H1 (cell line): ENCODE results near the gene FDXACB1. TPM values are rescaled to one million over a fixed set of nuclear protein-coding genes. Genes with fewer than 3 reads are reported as not detected.

Source experiments
- CTCF ChIA-PET: fragments of 300-600 bp; sonication (Branson Sonifier 250); formaldehyde crosslinking; loops from one replicate; lab custom pipeline; 2021; ENCODE audit not compliant: partially characterized antibody; lab: Charles Lee
- POLR2A ChIA-PET: fragments of 300-600 bp; sonication (Branson Sonifier 250); formaldehyde crosslinking; loops from one replicate; lab custom pipeline; 2021; ENCODE audit warnings: inconsistent platforms; ENCODE audit not compliant: partially characterized antibody; lab: Charles Lee
- DNase-seq, 2 experiments: peaks; one replicate each; pipeline versions ENCODE4 v3.0.0 to v3.0.0-alpha.2; 2010 to 2022; ENCODE audit warnings: low spot score in 2 of 2, low read depth in 1 of 2, mixed read lengths in 1 of 2
- FAIRE-seq: peaks from 2 replicates; lab custom pipeline; 2011; peaks lifted over from hg19 to GRCh38; lab: Jason Lieb, UNC
- H2AFZ ChIP-seq: 2 replicates; pipeline ENCODE4 v1.8.1; 2012; ENCODE audit warnings: low read length, inconsistent platforms
- H2AK5ac ChIP-seq: 2 replicates; pipeline ENCODE4 v1.6.1; 2013; ENCODE audit warnings: low read depth, low read length
- H2BK120ac ChIP-seq: replicated peaks from 2 replicates; pipeline ENCODE3; 2013; ENCODE audit warnings: low read depth, low read length, inconsistent platforms
- H2BK12ac ChIP-seq: 2 replicates; pipeline ENCODE4 v1.6.1; 2013; ENCODE audit warnings: low read depth, low read length
- H2BK15ac ChIP-seq: 2 replicates; pipeline ENCODE4 v1.6.1; 2013; ENCODE audit warnings: low read length
- H2BK20ac ChIP-seq: 2 replicates; pipeline ENCODE4 v1.6.1; 2013; ENCODE audit warnings: low read length
- H2BK5ac ChIP-seq: 2 replicates; pipeline ENCODE4 v1.6.1; 2013; ENCODE audit warnings: low read depth, low read length
- H3K14ac ChIP-seq: 2 replicates; pipeline ENCODE4 v1.6.1; 2013; ENCODE audit warnings: inconsistent platforms; ENCODE audit not compliant: insufficient read length
- H3K18ac ChIP-seq: 2 replicates; pipeline ENCODE4 v1.6.1; 2013; ENCODE audit warnings: low read length; ENCODE audit errors: extremely low read depth
- H3K23ac ChIP-seq: 2 replicates; pipeline ENCODE4 v1.6.1; 2013; ENCODE audit warnings: inconsistent platforms; ENCODE audit not compliant: insufficient read length
- H3K23me2 ChIP-seq: 2 replicates; pipeline ENCODE4 v1.6.1; 2013; ENCODE audit warnings: low read depth, low read length
- H3K27ac ChIP-seq: 2 replicates; pipeline ENCODE4 v1.6.1; 2011; ENCODE audit warnings: low read depth, low read length, inconsistent platforms
- H3K27me3 ChIP-seq, 4 experiments: replicated peaks in 1 of 4; 1 replicate in 1 of 4; 2 replicates in 3 of 4; pipeline versions ENCODE4 v1.6.1 to v1.8.1; 2011 to 2013; ENCODE audit warnings: low read length in 3 of 4, mild to moderate bottlenecking in 3 of 4, inconsistent platforms in 2 of 4, mixed read lengths in 2 of 4, moderate library complexity in 1 of 4; ENCODE audit not compliant: control insufficient read depth in 3 of 4, insufficient read depth in 3 of 4; ENCODE audit errors: extremely low read depth in 1 of 4
- H3K36me3 ChIP-seq, 4 experiments: 2 replicates each; pipeline versions ENCODE4 v1.6.1 to v1.8.1; 2011 to 2013; ENCODE audit warnings: mild to moderate bottlenecking in 4 of 4, low read length in 3 of 4, moderate library complexity in 2 of 4, control low read depth in 1 of 4, inconsistent platforms in 1 of 4; ENCODE audit not compliant: insufficient read depth in 4 of 4, control insufficient read depth in 2 of 4
- H3K4ac ChIP-seq: replicated peaks from 2 replicates; pipeline ENCODE3; 2013; ENCODE audit warnings: low read length, low read depth, mixed read lengths, inconsistent platforms; ENCODE audit not compliant: insufficient read length
- H3K4me1 ChIP-seq, 4 experiments: replicated peaks in 1 of 4; 1 replicate in 1 of 4; 2 replicates in 3 of 4; pipeline versions ENCODE4 v1.6.1 to v1.8.1; 2011 to 2013; ENCODE audit warnings: low read length in 3 of 4, inconsistent platforms in 2 of 4, mixed read lengths in 1 of 4; ENCODE audit not compliant: insufficient read depth in 4 of 4, control insufficient read depth in 3 of 4
- H3K4me2 ChIP-seq, 2 experiments: 2 replicates each; pipeline versions ENCODE4 v1.6.1 to v1.8.1; 2011 to 2013; ENCODE audit warnings: low read depth in 2 of 2, low read length in 2 of 2, control low read depth in 1 of 2, inconsistent platforms in 1 of 2, mild to moderate bottlenecking in 1 of 2; ENCODE audit not compliant: insufficient read depth in 1 of 2
- H3K4me3 ChIP-seq, 4 experiments: fragments of 200-600, 300-600 bp in 1 of 4; sonication (generic), shearing (Covaris generic), sonication (Bioruptor Twin) in 1 of 4; 2 replicates each; pipeline versions ENCODE4 v1.5.1 to v1.8.1; 2011 to 2016; ENCODE audit warnings: low read length in 4 of 4, low read depth in 3 of 4, control low read depth in 2 of 4, inconsistent platforms in 2 of 4, mild to moderate bottlenecking in 2 of 4, mixed read lengths in 1 of 4, moderate library complexity in 1 of 4; ENCODE audit not compliant: insufficient read depth in 2 of 4; ENCODE audit errors: extremely low read depth in 1 of 4
- H3K56ac ChIP-seq: replicated peaks from 2 replicates; pipeline ENCODE3; 2013; ENCODE audit warnings: low read depth, mild to moderate bottlenecking, mixed read lengths, low read length, inconsistent platforms; ENCODE audit not compliant: insufficient read length
- H3K79me1 ChIP-seq: 2 replicates; pipeline ENCODE4 v1.6.1; 2013; ENCODE audit warnings: low read depth, low read length, control low read depth
- H3K79me2 ChIP-seq, 2 experiments: 2 replicates each; pipeline versions ENCODE4 v1.6.1 to v1.8.1; 2012 to 2013; ENCODE audit warnings: low read length in 2 of 2, mild to moderate bottlenecking in 2 of 2, inconsistent platforms in 1 of 2; ENCODE audit not compliant: insufficient read depth in 2 of 2, control insufficient read depth in 1 of 2
- H3K9ac ChIP-seq, 4 experiments: replicated peaks in 1 of 4; 1 replicate in 1 of 4; 2 replicates in 3 of 4; pipeline versions ENCODE4 v1.6.1 to v1.8.1; 2011 to 2013; ENCODE audit warnings: low read depth in 3 of 4, low read length in 3 of 4, control low read depth in 2 of 4, mild to moderate bottlenecking in 2 of 4, moderate library complexity in 2 of 4, inconsistent platforms in 1 of 4; ENCODE audit errors: extremely low read depth in 1 of 4
- H3K9me3 ChIP-seq, 2 experiments: 2 replicates each; pipeline versions ENCODE4 v1.6.1 to v1.8.1; 2012 to 2013; ENCODE audit warnings: mild to moderate bottlenecking in 2 of 2, moderate library complexity in 2 of 2, control low read depth in 1 of 2, inconsistent platforms in 1 of 2, low read depth in 1 of 2, low read length in 1 of 2, mixed read lengths in 1 of 2; ENCODE audit not compliant: insufficient read depth in 2 of 2
- H4K20me1 ChIP-seq, 2 experiments: replicated peaks in 1 of 2; 2 replicates each; pipeline versions ENCODE3 to v1.8.1; 2011 to 2013; ENCODE audit warnings: inconsistent platforms in 2 of 2, low read length in 2 of 2, mild to moderate bottlenecking in 1 of 2; ENCODE audit not compliant: insufficient read depth in 2 of 2, control insufficient read depth in 1 of 2
- H4K5ac ChIP-seq: 2 replicates; pipeline ENCODE4 v1.6.1; 2013; ENCODE audit warnings: low read length, low read depth, mixed read lengths, inconsistent platforms; ENCODE audit not compliant: insufficient read length
- H4K8ac ChIP-seq: 2 replicates; pipeline ENCODE4 v1.8.0; 2013; ENCODE audit warnings: mild to moderate bottlenecking, moderate library complexity, low read length, inconsistent platforms; ENCODE audit not compliant: insufficient read depth; ENCODE audit errors: extremely low read depth
- H4K91ac ChIP-seq: replicated peaks from 2 replicates; pipeline ENCODE3; 2013; ENCODE audit warnings: low read length, mixed read lengths, inconsistent platforms; ENCODE audit not compliant: insufficient read length
- CHD1 ChIP-seq: IDR thresholded peaks from 2 replicates; pipeline ENCODE4 v1.6.1; 2012; ENCODE audit warnings: low read depth, low read length, improper control_type of control experiment
- POLR2A ChIP-seq, 2 experiments: IDR thresholded peaks; 1 replicate in 1 of 2; 2 replicates in 1 of 2; pipeline ENCODE4 v1.6.1; 2011; ENCODE audit warnings: low read depth in 2 of 2, low read length in 2 of 2, mild to moderate bottlenecking in 2 of 2; ENCODE audit errors: control extremely low read depth in 1 of 2
- WGBS, 2 experiments: shearing (Covaris generic) in 1 of 2; methylation state at CpG; one replicate each; pipeline versions ENCODE4 v1.1.6 to v1.1.7; 2013 to 2015; ENCODE audit warnings: low lambda C conversion rate in 2 of 2, mixed read lengths in 2 of 2, inconsistent platforms in 1 of 2, low coverage in 1 of 2, missing lambda C conversion rate in 1 of 2; ENCODE audit not compliant: insufficient replicate concordance in 2 of 2, insufficient coverage in 1 of 2, insufficient read length in 1 of 2; ENCODE audit errors: extremely low coverage in 1 of 2, missing lambda C conversion rate in 1 of 2; 5-methylcytosine and 5-hydroxymethylcytosine counted together
- polyA plus RNA-seq, 7 experiments: library from polyadenylated mRNA; depleted of rRNA in 3 of 7; stranded (reverse) in 5 of 7; unstranded in 2 of 7; fragments of >200 nt in 5 of 7; fragments of 200-250 nt in 2 of 7; gene quantifications; 1 replicate in 5 of 7; 2 replicates in 1 of 7; 4 replicates in 1 of 7; pipeline versions ENCODE4 v1.2.1 to v1.2.3, GENCODE V29; 2011 to 2013; ENCODE audit warnings: missing spikeins in 2 of 7, mixed read lengths in 2 of 7
- total RNA-seq: library from RNA; stranded (reverse); fragmentation: NEBNext Ultra II Directional; extraction: Animal tissue kit (Norgen Biotek cat#: 25700); gene quantifications from 2 replicates; pipeline ENCODE4 v1.2.1, GENCODE V29; 2021

FDXACB1 gene
- total and polyA plus RNA-seq, 2 of the 8 experiments (the other 6 are each of a cell fraction or from before 2014, with no cell fraction given) = 1.4 to 2.3 TPM

DNA sequence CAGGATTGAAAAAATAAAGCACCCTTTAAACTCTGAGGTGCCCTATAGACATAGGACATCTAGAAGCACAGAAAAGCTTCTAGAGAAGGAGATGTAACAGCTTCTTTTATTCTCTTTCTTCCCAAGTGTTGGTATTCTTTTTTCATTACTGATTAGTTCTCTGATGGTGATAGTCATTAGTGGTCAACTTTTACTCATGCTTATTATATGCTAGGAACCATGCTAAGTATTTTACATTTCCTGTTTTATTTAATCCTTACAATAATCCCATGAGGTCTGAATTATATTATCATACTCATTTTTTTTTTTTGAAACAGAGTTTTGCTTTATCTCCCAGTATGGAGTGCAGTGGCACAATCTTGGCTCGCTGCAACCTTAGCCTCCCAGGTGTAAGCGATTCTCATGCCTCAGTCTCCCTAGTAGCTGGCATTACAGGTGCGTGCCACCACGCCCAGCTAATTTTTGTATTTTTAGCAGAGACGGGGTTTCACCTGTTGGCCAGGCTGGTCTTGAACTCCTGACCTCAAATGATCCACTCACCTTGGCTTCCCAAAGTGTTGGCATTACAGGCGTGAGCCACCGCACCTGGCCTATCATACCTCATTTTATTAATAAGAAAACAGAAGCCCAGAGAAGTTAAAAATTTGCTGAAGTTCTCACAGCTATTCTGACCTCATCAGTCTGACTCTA is 42.7 kb upstream of the FDXACB1 start:
- Histone ChIP-seq H3K23ac (no peak overlapping the region), H2BK120ac (no peak overlapping the region), H3K4me2 (no peak overlapping the region), H3K27ac (no peak overlapping the region), H4K20me1 (no peaks in the 10 kb centered on the region), H2AK5ac (no peak overlapping the region), H3K36me3 (no peaks in the 10 kb centered on the region), H3K4ac (no peak overlapping the region), H2BK12ac (no peak overlapping the region), H4K8ac (no peak overlapping the region), H4K91ac (no peak overlapping the region), H3K56ac (no peak overlapping the region), H3K23me2 (no peaks in the 10 kb centered on the region), H3K4me1 (peaks cover 0 to 16% (median 6%) of the 10 kb centered on the region in 4 experiments; a peak in 6 of 7 replicates), H3K4me3 (no peak overlapping the region), H4K5ac (no peak overlapping the region), H3K79me2 (no peaks in the 10 kb centered on the region), H3K79me1 (no peaks in the 10 kb centered on the region), H2AFZ (no peak overlapping the region), H3K14ac (no peak overlapping the region), H3K18ac (no peak overlapping the region), H3K9me3 (no peaks in the 10 kb centered on the region), H2BK5ac (no peak overlapping the region), H2BK15ac (no peak overlapping the region), H3K9ac (no peak overlapping the region), H2BK20ac (no peak overlapping the region), H3K27me3 (no peaks in the 10 kb centered on the region; a peak in 1 of 7 replicates)
- FAIRE-seq (no peak), DNase-seq (no peak)
- TF ChIP-seq POLR2A (IDR thresholded peaks at IDR 0.05; ENCODE audit: control extremely low read depth in 1 of 2, low read depth in 2 of 2, low read length in 2 of 2) (no peak), CHD1 (no peak)
- WGBS, 2 experiments = 90% methylated on average over 7 of the region's 7 CpGs; no CpG with 5 or more reads in 1 of the 2 experiments
- POLR2A ChIA-PET = no interaction called here
- CTCF ChIA-PET = interaction anchor here (0.6 to 1.1 kb wide), 2 partner anchors 20 to 40 kb away, joined by 3 read pairs; no protein-coding TSS in a partner anchor
